Peyer's patch (tissue), 4 donors: Measurements from ENCODE around the gene HFM1.

Source experiments
- CTCF ChIP-seq, 6 experiments: fragments of 450-650 bp in 4 of 6; fragments of 200-600 bp in 2 of 6; sonication (generic) in 1 of 6; IDR thresholded peaks; one replicate each; pipeline ENCODE4 v1.5.1; 2017 to 2019; ENCODE audit warnings: antibody characterized with exemption in 6 of 6, mild to moderate bottlenecking in 3 of 6, moderate library complexity in 1 of 6
- POLR2A ChIP-seq, 2 donors: fragments of 450-650 bp; IDR thresholded peaks; one replicate each; pipeline ENCODE4 v1.5.1; 2017; ENCODE audit warnings: antibody characterized with exemption in 2 of 2, mild to moderate bottlenecking in 2 of 2, moderate library complexity in 2 of 2

- no peak for TF ChIP-seq POLR2A (IDR thresholded peaks at IDR 0.05)
- TF ChIP-seq CTCF (IDR thresholded peaks at IDR 0.05): no peak
Measured at GRCh38 chr1:91303165-91303564, 101.5 kb downstream of the HFM1 start.
